Measurements from ENCODE around the gene CD70.

DNA sequence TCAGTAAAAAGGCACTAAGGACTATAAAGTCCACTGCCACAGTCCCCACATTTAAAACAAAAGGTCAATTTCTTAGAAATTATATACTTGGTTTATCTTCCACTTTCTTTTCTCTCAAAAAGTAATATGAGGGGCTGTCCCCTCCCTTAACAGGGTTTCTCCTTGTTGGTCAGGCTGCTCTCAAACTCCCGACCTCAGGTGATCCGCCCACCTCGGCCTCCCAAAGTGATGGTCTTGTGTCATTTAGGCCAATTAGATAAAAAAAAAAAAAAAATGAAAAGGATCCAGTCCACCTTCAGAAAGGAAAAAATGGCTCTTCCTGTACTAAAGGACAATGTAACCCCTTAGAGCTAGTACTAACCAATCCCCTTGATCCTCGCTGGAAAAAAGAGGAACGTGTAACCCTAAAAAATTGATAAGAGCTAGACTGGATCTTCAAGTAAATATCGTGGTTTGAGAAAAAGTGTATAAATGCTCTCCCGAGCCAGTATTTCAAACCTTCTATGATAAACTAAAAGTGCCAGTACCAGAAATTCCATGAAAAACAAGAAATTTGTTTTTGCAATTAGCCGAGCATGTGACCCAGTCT, 9.0 kb upstream of the CD70 start:
- TF ChIP-seq, protein P1, sequence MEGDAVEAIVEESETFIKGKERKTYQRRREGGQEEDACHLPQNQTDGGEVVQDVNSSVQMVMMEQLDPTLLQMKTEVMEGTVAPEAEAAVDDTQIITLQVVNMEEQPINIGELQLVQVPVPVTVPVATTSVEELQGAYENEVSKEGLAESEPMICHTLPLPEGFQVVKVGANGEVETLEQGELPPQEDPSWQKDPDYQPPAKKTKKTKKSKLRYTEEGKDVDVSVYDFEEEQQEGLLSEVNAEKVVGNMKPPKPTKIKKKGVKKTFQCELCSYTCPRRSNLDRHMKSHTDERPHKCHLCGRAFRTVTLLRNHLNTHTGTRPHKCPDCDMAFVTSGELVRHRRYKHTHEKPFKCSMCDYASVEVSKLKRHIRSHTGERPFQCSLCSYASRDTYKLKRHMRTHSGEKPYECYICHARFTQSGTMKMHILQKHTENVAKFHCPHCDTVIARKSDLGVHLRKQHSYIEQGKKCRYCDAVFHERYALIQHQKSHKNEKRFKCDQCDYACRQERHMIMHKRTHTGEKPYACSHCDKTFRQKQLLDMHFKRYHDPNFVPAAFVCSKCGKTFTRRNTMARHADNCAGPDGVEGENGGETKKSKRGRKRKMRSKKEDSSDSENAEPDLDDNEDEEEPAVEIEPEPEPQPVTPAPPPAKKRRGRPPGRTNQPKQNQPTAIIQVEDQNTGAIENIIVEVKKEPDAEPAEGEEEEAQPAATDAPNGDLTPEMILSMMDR (IDR thresholded peaks at IDR 0.05; ENCODE audit: low read length) = no peak
- TF ChIP-seq EZH2 (optimal IDR thresholded peaks at IDR 0.05; ENCODE audit: low read depth, low read length) (no peak), EZH2phosphoT487 (IDR thresholded peaks at IDR 0.05; ENCODE audit: low read length) (no peak)

Measured in MM.1S (cell line).